Stimulated activated naive CD4-positive, alpha-beta T cell treated with Interleukin-2 at 50 U/mL for 16 hours (primary cell): ENCODE data around the gene PRELID3B.
"Not testable (repeated sequence)": the region's sequence is repeated elsewhere in the genome, so short reads cannot be mapped to it uniquely, and the experiment has no call there.

ENCODE experiments used
- DNase-seq: peaks from one replicate; lab custom pipeline; 2025; lab: John Stamatoyannopoulos, UW

The PRELID3B gene

DNA sequence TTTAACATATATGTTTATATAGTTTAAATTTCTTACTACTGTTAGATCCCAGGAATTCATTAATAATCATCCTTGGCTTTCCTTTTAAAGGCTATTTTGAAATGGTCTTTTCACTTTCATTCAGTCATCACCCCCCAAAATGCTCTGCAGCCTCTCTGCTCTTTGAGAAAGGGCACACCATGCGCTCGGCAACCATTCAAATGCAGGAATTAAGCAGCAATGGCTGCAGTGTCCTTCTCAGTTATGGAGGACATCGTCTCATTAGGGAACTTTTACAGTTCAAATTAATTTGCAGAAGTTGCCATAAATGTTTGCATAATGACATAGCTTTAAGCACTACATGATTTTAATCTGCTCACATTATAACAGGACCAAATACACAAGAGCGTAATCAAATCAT is 17.1 kb downstream of the PRELID3B start:
- no peak for DNase-seq

DNA sequence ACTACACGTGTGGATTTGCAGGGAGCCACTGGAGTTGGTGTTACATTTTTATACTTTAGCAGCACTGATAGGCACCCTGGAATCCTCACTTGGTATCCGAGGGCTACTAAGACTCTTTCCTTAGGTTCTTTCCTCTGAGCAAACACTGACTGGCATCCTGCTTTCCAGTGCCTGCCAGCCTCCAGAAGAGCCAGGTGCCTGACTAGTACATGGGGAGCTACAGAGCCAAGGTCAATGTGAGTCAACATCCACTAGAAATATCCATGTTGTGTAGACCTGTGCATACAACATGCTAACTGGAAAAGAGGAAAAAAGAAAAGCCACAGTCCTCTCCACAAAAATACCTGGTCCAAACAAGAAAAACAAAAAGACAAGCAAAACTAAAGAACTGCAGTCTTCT is 17.5 kb downstream of the PRELID3B start:
- DNase-seq, result no peak

DNA sequence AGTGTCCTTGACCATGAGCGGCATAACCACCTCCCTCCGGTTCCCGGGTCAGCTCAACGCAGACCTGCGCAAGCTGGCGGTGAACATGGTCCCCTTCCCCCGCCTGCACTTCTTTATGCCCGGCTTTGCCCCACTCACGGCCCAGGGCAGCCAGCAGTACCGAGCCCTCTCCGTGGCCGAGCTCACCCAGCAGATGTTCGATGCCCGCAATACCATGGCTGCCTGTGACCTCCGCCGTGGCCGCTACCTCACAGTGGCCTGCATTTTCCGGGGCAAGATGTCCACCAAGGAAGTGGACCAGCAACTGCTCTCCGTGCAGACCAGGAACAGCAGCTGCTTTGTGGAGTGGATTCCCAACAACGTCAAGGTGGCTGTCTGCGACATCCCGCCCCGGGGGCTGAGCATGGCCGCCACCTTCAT is 18.5 kb downstream of the PRELID3B start:
- DNase-seq, result no peak

DNA sequence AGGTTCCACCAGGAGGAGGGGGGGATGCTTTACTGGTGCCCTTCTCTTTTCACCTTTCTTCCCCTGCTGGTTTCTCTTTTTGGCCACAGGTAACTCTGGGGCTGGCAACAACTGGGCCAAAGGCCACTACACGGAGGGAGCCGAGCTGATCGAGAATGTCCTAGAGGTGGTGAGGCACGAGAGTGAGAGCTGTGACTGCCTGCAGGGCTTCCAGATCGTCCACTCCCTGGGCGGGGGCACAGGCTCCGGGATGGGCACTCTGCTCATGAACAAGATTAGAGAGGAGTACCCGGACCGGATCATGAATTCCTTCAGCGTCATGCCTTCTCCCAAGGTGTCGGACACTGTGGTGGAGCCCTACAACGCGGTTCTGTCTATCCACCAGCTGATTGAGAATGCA is 19.0 kb downstream of the PRELID3B start:
- DNase-seq, result no peak

DNA sequence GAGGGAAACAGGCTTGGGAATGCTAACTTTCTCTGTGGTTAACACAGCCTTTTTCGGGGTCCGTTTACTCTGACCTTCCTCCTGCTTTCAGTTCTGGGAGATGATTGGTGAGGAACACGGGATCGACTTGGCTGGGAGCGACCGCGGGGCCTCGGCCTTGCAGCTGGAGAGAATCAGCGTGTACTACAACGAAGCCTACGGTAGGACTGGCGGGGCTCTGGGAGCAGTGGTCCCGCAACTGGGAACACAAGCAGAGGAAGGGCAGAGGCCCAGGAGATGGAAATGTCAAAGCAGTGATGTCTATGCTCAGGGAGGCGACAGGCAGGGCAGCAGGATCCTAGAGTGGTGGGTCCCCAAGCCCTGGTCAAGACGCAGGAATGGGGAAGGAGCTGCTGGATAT is 19.8 kb downstream of the PRELID3B start:
- no peak for DNase-seq

DNA sequence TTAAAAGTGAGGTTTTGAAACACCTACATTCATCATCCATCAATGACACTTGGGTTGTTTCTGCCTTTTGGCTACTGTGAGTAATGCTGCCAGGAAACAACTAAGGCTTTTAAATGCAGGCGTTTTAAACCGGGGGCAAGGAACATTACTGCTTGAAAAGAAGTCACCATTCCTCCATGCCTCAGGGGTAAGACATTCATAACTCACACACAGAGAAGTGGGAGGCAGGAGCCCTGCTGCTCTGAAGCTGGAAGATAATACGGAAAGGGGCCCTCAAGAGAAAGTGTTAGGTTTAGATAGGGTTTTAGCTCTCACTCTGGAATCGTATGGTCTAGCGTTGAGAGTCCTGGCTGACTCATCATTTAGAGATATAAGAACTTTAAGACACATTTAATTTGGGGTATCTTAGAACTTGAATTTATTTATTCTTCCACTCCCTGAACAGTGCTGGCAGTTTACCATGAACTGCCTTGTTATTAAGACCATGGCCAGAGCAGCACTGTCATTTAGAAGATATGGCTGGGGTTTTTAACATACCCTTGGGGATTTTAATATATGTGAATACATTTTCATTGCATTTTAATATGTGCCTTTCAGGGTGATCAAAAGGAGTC is 21.5 kb downstream of the PRELID3B start:
- no peak for DNase-seq

DNA sequence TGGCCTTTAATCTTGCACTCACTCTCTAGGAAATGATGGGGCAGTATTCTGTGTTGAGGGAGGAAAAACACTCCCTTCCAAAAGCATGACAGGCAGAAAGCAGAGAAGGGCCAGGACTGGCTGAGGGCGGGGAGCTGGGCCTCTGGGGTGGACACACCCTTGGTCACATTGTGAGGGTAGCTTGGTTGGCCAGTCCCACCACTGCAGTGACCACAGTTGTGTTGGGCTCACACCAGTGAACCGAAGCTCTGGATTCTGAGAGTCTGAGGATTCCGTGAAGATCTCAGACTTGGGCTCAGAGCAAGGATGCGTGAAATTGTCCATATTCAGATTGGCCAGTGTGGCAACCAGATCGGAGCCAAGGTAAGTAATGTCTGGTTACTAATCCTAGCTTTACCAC is 23.4 kb downstream of the PRELID3B start, which contains the start of gene TUBB1:
Gene TUBB1, plus strand, starts transcription at position 213 of the 400 bp plus-strand sequence. Its CDS starts 94 bp downstream, at position 307.
- DNase-seq, result no peak

DNA sequence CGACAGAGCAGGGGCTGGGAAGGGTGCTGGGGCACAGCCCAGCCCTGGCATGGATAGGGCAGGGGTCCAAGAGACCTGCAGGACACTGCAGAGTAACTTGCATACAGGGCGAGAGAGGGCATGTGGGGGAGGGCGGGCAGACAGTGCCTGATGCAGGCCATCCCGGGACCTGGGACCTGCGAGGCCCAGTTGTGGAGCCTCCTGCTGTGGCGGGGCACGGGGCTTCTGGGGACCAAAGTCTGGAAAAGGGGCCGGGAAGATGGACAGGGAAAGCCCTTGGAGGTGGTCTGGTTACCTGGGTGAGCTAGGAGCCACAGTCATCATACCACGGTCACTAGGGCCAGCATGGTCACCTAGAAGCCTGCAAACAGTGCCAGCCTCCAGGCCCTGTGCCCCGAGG is 23.8 kb downstream of the PRELID3B start:
- no peak for DNase-seq

DNA sequence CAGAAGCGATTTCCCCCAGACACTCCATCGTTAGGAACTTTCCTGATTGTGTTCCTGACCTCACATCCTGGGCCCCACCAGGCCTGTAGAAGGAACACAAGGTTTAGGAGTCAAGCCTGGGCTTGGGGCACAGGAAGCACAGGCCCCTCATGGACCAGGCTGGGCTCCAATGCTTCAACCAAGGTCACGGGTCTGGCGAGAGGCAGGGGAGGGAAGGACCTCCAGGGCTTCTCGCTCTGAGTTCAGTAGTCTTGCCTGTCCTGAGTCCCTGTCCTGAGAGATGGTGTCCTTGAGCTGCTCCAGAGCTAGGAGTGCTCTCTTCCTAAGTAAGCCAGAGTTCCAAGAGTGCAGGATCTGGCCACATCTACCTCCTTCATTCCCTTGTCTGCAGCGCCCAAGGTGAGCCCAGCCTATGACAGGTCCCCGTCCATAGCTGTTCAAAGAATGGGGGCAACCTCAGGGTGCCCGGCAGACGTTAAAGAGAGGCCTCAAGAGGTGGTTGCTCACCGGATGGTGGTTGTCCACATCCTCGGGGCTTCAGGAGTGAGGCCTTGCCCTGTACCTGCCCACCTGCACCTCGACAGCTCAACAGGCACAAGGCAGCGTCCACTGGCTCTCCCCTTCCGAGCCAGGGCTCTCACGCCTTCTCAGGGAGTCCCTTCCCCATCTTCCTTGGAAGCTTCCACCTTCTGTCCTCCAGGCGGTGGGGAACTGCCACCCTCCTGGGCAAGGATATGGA is 24.9 kb downstream of the PRELID3B start:
- DNase-seq, result no peak

DNA sequence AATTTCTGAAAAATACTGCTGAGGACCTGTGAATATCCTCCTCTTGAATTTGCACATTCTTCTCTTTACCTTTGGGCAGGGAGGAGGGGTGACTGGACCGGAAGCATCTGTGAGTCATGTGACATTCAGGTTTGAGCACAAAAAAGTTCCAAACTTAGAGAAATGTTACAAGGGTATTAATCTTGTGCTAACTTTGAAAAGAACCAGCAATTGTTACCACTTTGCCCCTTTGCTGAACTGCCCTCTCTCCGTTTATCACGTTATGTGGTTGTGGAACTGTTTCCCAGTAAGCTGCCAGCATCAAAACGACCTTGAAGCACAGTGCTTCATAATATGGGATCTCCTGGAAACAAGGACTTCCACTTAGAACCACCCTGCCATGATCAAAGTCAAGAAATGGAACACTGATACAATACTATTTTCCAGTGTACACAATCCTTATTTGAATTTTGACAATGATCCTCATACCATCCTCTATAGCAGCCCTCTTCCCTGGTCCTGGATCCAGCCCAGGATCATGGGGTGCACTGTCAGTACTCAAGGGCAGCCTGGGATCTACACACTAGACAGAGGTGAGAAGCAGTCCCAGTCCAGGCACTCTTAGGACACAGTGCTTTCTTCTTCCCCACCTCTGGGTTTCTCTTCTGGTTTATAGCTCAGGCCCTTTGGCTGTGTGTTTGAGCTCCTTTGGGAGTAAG is 25.6 kb downstream of the PRELID3B start:
- DNase-seq, result no peak

DNA sequence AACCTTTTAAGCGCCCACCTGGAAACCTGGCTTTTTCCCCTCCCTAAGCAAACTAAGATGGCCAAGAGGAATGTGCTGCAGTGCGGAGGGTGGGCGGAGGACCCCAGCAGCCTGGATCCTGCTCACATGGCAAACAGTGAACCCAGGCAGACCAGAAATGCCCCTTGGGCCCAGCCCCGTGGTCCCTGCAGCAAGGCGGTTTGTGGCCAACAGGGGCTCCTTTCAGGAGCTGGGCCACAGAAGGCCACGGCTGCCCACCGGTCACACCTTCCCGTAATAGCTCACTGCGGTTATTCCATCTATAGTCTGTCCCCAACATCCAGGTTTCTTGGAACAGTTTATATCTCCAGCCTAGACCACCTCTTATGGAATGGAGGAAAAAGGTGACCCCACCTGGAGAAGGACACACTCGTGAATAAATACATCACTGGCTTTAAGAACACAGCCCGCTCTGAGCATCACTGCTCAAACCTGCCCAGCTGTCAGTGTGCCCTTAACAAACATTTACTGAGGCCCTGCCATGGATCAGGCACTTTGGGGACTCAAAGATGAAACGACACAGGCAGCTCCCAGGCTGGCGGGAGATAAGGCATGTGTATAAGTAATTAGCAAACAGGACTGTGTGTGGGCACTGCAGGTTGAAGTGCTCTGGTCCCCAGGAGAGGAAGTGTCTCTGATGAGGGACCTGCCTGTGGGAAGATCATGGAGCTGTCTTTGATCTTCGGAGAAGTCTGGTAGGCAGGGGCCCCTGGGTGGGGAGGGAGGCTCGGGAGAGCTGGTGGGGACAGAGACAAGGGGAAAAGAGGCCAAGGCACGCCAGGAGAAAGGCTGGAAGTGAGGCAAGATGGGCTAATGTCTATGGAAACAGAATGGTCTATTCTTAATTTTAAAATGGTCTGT is 26.5 kb downstream of the PRELID3B start:
- DNase-seq, result no peak

DNA sequence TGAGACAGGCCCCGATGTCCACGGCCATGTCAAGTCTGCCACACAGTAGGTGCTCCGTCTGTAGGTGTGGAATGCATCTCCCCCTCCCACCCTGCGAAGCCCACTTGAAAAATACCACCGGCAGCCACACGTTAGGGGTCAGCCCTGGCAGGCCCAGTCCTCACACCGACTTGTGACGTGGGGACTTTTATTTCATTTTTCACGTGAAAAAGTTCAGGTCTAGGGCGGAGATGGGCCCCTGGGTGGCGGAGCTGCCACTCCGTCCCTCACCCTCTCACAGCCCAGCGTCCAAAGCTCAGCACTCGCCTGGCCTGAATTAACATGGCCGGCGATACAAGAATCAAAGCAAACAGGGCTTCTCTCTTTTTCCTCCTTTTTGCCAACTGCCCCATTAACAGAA is 27.2 kb downstream of the PRELID3B start:
- DNase-seq, result no peak

DNA sequence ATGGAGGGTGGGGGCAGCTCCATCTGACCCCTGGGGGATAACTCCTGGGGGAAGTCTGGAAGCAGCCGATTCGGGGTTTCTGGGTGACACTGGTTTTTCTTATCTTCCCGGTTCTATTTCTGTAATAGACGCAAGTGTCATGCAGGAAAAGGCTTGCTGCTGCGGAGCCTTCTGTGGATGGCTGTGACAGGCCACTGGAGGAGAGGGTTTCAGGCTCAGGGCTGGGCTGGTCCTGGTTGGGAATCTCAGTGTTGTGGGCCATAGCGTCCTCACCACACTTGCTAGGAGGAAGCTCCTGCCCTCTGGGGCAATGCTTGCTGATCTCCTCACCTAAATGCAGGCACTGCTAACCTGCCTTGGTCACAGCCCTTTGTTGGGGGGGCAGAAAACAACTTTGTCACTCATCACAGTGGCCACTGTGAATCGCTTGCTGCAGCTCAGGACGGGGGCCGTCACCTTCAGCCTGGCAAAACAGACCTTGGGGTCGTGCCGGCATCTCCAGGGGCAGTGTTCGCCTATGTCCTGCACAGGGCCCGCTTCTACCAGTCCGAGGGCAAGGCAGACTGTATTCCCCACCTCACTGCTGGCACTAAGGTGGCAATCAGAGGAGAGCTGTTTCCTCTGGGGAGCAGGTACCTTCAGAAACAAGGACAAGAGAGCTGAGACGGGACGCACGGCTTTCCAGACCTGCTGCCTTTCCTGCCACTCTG is 27.8 kb downstream of the PRELID3B start:
- no peak for DNase-seq

DNA sequence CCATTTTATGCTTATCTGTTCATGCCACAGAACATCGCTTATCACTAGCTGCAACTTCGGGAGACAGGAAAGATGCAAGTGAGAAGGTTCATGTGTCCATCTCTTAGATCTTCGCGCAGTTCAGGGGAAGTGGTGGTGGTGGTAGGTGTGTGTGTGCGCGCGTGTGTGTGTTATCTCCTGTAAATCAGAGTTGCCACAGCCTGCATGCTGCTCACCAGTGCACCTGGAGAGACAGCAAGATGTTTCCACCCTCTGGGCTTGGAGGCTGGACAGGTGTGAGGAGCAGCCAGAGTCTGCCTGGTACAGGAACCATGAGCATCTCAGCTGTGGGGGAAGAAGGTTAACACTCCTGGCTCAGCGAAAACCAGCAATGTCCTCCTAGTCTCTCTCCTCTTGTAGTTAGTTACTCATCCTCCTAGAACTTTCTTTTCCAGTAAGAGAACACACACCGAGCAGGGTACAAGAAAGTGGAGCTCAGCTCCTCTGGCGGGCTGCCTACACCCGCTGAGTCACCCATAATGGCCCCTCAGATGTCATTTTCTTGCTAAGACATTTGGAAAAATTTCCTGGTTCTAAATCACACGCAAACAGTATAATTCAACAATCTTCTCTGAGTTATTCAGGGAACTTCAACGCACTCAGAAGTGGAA is 28.5 kb downstream of the PRELID3B start:
- DNase-seq, result no peak

DNA sequence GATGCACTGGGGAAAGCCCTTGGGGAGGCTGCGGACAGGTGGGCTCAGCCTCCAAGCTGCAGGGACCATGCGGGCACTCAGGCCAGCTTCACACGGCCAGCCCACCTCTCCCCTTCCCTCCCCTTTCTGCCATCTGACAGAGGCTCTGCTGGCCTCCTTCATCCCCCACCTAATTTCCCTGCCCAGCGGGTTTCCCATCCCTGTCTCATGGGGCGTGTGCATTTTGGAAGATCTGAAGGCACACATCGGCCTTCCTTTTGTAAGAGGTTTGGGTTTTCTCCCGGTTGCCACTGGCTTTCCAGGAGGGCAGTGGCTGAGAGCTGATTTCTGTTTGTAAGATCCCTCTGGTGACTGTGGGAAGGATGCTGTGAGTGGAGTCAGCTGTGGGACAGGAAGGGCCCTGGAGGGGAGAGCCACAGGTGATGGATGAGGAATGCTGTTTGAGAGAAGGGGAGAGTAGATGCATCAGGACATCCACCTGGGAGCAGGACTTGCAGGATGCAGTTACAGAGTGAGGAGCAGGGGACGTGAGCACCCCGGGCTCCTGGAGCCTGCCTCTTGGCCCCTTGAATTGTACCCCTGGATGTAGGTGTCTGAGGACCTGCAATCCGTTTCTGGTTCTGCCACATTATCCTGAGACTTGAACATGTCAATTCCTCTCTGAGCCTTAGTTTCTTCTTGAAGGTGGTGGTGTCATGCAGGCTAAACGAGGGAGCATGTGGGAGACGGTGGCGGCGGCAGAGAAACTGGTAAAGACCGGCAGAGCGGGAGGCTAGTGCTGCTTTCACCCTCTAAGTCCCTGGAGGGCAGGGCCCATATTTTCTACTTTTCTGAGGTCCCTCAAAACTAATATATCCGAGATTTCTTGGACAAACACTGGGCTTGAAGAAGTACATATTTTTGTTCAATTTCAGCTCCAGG is 29.3 kb downstream of the PRELID3B start:
- no peak for DNase-seq

DNA sequence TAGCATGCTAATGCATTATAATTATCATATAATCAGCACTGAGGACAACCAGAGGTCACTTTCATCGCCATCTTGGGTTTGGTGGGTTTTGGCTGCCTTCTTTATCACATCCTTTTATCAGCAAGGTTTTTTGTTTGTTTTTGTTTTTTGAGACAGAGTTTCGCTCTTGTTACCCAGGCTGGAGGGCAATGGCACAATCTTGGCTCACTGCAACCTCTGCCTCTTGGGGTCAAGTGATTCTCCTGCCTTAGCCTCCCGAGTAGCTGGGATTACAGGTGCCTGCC is 30.8 kb downstream of the PRELID3B start:
- DNase-seq, result not testable (repeated sequence)

DNA sequence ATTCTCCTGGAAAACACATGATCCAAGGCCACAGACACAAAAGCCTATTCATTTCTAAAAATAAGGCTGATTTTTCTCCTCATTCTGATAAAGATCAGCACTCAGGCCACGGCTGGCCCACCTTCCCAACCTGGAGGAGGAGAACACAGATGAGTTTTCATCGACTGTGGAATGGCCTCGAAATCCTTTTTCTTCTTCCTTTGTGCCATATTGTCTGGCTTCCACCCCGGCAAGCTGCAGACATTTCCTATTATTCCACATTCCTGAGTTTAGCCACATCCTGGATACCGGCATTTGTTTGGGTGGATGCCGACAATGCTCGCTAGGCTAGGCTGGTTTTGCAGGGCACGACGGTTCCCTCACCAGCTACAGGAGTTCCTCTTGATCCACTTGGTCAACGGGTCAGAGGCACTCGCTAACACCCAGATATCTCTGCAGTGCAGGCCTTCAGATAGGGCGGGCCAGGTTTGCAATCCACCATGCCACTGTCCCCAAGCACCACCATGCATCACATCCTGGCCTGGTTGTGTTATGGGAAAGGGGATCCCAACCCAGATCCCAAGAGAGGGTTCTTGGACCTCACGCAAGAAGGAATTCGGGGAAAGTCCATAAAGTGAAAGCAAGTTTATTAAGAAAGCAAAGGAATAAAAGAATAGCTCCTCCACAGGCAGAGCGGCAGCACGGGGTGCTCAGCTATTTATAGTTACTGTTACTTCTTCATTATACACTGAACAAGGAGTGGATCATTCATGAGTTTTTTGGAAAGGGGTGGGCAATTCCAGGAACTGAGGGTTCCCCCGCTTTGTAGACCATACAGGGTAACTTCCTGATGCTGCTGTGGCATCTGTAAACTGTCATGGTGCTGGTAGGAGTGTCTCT is 31.4 kb downstream of the PRELID3B start:
- no peak for DNase-seq

DNA sequence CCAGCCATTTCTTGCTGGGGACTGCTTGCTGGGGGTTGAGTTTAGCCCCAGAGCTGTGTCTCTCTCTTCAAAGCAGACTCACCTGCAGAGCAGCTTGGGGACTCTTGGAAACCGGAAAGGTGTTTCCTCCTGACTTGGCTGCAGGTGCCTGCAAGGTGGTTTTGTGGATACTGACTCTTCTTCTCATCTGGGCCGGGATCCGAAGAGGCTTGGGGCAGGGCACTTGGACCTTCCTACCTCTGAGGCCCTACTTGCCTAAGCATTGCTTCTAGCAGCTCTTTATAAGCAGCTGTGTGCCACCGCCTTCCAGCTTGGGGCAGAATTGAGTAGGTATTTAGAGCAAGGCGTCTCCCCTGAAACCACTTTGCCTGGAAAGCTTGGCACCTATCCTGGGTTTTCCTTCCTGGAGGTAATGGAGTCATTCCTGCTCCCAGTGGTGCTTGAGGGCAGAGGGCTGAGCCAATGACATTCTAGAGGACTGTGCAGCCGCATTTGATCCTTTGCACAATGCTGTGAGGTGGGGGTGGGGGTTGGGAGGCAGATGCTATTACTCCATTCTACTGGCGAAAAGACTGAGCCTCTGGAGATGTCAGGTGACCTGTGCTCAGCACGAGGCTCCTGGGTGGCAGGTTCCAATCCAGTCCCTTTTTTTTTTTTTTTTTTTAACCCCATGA is 32.1 kb downstream of the PRELID3B start:
- no peak for DNase-seq
